Measurements from ENCODE around the gene IL18.

IL18 gene

DNA sequence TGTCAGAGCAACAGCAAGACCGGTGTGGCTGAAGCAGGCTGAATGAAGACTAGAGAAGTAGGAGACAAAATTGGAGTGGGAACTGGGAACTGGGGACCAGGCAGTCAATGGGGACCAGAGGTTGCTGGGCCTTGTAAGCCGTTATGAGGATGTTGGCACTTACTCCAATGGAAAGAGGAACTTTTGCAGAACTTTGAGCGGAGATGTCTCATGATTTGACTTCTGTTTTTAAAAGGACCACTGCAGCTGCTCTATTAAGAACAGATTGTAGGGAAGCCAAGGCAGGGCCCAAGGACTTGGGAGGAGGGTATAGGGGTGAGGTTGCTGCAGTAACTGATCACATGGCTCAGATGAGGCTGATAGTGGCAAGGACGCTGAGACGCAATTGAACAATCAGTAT, 34.2 kb downstream of the IL18 start:
- peak overlapping the region; percentile 81 for H3K27ac ChIP-seq
- ChIA-PET CTCF (no interaction called here), POLR2A (ENCODE audit: low non-redundant PET) (no interaction called here)
- TF ChIP-seq, protein P1, sequence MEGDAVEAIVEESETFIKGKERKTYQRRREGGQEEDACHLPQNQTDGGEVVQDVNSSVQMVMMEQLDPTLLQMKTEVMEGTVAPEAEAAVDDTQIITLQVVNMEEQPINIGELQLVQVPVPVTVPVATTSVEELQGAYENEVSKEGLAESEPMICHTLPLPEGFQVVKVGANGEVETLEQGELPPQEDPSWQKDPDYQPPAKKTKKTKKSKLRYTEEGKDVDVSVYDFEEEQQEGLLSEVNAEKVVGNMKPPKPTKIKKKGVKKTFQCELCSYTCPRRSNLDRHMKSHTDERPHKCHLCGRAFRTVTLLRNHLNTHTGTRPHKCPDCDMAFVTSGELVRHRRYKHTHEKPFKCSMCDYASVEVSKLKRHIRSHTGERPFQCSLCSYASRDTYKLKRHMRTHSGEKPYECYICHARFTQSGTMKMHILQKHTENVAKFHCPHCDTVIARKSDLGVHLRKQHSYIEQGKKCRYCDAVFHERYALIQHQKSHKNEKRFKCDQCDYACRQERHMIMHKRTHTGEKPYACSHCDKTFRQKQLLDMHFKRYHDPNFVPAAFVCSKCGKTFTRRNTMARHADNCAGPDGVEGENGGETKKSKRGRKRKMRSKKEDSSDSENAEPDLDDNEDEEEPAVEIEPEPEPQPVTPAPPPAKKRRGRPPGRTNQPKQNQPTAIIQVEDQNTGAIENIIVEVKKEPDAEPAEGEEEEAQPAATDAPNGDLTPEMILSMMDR (conservative IDR thresholded peaks at IDR 0.05; ENCODE audit: low read depth) = no peak
- DNase-seq (ENCODE audit: low spot score) = no peak

DNA sequence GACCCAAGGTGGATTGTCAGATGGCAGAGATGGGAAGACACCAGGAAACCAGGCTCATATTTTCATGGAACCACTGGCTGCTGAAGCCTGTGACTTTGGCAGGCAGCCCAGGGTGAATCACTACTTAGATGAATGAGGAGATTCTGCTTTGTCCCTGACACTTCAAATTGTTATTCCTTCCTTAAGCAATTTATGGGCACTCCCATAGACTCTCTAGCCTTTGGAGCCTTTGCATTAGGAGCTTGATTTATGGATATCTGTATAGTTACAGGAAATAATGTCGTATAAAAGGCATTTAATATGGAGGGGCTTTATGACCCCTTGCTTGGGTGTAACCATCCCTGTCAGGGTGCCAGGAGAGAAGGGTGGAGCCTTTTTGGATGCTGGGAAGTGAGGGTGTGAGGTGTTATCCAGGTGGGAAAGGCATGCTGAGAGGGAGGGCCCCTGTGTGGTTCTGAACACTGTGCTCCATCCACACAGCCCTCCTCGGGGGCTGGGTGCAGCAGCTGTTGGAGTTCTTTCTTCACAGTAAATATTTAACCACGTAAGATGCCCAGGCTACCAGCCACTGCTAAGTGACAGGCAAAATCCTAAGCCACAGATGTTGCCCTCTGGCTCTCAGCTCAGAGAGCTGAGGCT, 35.3 kb downstream of the IL18 start:
- peak; percentile 72 for DNase-seq (ENCODE audit: low spot score)
- ChIA-PET POLR2A (ENCODE audit: low non-redundant PET) (interaction anchor here (0.5 to 1.0 kb wide), 2 partner anchors 9 to 18 kb away, joined by 5 to 8 read pairs; no protein-coding TSS in a partner anchor), CTCF (interaction anchor here (0.5 to 0.6 kb wide), 3 partner anchors 21 to 42 kb away, joined by 3 read pairs; no protein-coding TSS in a partner anchor)
- TF ChIP-seq, protein P1 (conservative IDR thresholded peaks at IDR 0.05; ENCODE audit: low read depth) = no peak
- H3K27ac ChIP-seq = peak overlapping the region; percentile 81

DNA sequence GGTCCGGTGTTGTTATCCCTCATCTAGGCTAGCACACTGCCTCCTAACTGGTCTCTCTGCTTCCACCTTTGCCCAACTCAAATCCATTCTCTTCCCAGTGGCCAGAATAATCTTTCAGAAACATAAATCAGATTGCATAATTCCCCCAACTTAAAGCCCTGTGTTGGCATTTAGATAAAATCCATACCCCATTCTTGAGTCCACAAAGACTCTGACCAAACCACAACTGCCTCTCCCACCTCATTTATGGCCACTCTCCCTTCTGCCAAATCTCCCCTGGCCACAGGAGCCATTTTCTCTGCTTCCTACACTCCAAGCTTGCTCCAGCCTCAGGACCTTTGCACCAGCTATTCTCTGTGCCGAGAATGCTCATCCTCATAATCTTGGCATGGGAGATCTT, 36.8 kb downstream of the IL18 start:
- no peak for DNase-seq (ENCODE audit: low spot score)
- POLR2A ChIA-PET (ENCODE audit: low non-redundant PET) = no interaction called here
- CTCF ChIA-PET = interaction anchor here (0.6 to 0.7 kb wide), 2 partner anchors 14 to 153 kb away, joined by 4 to 8 read pairs; no protein-coding TSS in a partner anchor
- peak overlapping the region; percentile 81; the same call in 1 of the 2 replicates for H3K27ac ChIP-seq
- TF ChIP-seq, protein P1 (conservative IDR thresholded peaks at IDR 0.05; ENCODE audit: low read depth) = no peak

DNA sequence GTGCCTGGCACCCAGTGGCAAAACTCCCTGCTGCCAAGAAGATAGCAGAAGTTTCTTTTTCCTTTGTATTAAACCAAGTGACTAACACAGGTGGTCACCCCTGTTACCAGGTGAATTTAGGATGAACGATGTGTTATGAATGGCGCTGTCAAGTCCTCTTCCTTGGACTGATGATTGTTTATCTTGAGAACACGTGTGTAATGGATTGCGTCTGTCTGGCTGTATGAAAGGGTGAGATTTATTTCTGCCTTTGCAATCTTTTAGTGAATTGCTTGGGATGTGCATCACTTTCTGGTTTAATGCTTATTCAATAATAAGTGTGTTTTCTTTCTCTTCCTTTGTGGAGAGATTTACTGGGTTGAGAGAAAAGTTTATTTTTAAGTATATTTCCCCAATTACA, 40.8 kb downstream of the IL18 start:
- ChIA-PET POLR2A (ENCODE audit: low non-redundant PET) (no interaction called here), CTCF (no interaction called here)
- TF ChIP-seq, protein P1 (conservative IDR thresholded peaks at IDR 0.05; ENCODE audit: low read depth) = no peak
- DNase-seq (ENCODE audit: low spot score) = no peak
- no peak overlapping the region for H3K27ac ChIP-seq

DNA sequence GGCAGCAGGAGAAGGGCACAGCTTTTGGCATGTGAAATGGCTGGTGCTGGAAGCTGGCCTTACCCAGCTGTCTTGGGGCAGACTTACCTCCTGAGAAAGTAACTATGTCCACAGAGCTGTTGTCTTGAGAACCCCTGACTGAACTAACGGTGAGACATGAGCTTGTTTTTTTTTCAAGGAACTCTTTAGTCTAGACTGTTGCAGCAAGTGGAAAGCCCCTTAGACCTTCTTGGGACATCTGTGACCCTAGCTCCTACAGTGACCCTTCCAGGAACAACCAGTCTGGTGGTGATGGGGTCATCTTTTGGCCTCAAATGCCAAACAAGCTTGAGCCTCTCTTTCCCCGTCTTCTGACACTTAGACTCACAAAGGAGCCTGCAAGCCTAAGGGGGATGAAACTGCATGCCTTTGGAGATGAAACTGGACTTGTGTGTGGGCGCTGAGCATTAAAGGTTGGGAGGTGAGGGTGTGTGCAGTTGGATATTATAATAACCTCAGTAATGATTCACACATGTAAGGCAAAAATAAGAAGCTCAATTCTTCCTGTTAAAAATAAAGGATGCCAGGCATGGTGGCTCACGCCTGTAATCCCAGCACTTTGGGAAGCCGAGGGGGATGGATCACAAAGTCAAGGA, 41.8 kb downstream of the IL18 start:
- CTCF ChIA-PET = interaction anchor here (0.9 kb wide), 1 partner anchor 8 kb away, joined by 10 read pairs; no protein-coding TSS in a partner anchor
- TF ChIP-seq, protein P1 (conservative IDR thresholded peaks at IDR 0.05; ENCODE audit: low read depth) = no peak
- POLR2A ChIA-PET (ENCODE audit: low non-redundant PET) = interaction anchor here (0.5 kb wide), 1 partner anchor 9 kb away, joined by 5 read pairs; no protein-coding TSS in a partner anchor
- H3K27ac ChIP-seq = peak overlapping the region; percentile 40; the same call in 1 of the 2 replicates
- no peak for DNase-seq (ENCODE audit: low spot score)

DNA sequence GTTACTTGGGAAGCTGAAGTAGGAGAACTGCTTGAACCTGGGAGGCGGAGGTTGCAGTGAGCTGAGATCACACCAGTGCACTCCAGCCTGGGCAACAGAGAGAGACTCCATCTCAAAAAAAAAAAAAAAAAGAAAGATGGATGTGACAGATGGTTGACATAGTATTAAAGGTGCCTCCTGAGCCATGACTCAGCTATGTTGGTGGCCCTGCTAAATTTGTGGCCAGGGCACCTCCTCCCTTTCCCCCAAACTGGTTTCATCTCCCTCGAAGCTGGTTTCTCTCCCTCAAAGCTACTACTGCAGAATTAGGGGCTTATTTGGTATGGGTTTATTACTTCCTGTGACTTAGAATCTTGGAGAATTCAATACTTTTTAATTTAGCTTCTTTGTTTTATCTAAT, 45.7 kb downstream of the IL18 start:
- ChIA-PET POLR2A (ENCODE audit: low non-redundant PET) (no interaction called here), CTCF (interaction anchor here (0.6 kb wide), 3 partner anchors 51 to 162 kb away, joined by 3 read pairs; no protein-coding TSS in a partner anchor)
- H3K27ac ChIP-seq = no peak overlapping the region
- DNase-seq (ENCODE audit: low spot score) = no peak
- TF ChIP-seq, protein P1 (conservative IDR thresholded peaks at IDR 0.05; ENCODE audit: low read depth) = no peak

Measured in RWPE1 (cell line).